Panc1 (cell line): Measurements from ENCODE around the gene SPRR5. TPM values are rescaled to one million over a fixed set of nuclear protein-coding genes. Genes with fewer than 3 reads are reported as not detected.

Experiments
- ATAC-seq: fragments of 200-7000 bp; cut with Tn5 transposase; 2 replicates; pipeline ENCODE4 v1.9.1; 2020; ENCODE audit warnings: mild to moderate bottlenecking, moderate library complexity
- BruUV-seq: library from RNA; stranded (reverse); fragments of 400-500 nt; replicated peaks from 2 replicates; lab custom pipeline; 2021; lab: Mats Ljungman, UMichigan
- CTCF ChIA-PET: fragments of 300-600 bp; sonication (Branson Sonifier 250); formaldehyde crosslinking; loops from one replicate; lab custom pipeline; 2022; ENCODE audit warnings: antibody characterized with exemption; lab: Charles Lee
- POLR2A ChIA-PET: fragments of 300-600 bp; sonication (Branson Sonifier 250); formaldehyde crosslinking; loops from one replicate; lab custom pipeline; 2022; ENCODE audit warnings: antibody characterized with exemption; lab: Charles Lee
- DNase-seq: peaks from one replicate; pipeline ENCODE4 v3.0.0-alpha.2; 2010; ENCODE audit warnings: low read depth, low spot score
- H3K27ac ChIP-seq: 2 replicates; pipeline ENCODE4 v1.5.1; 2011; ENCODE audit warnings: mild to moderate bottlenecking, low read length, inconsistent platforms
- H3K27me3 ChIP-seq: fragments of 200-500 bp; sonication (Bioruptor generic); 2 replicates; pipeline ENCODE4 v1.6.0; 2014; ENCODE audit warnings: low read length, inconsistent platforms; ENCODE audit not compliant: control insufficient read depth, insufficient read depth
- H3K36me3 ChIP-seq: fragments of 200-500 bp; sonication (Bioruptor generic); 2 replicates; pipeline ENCODE4 v1.5.1; 2014; ENCODE audit warnings: inconsistent platforms, mild to moderate bottlenecking, low read length, moderate library complexity; ENCODE audit not compliant: control insufficient read depth, insufficient read depth
- H3K4me1 ChIP-seq: 2 replicates; pipeline ENCODE4 v1.5.1; 2011; ENCODE audit warnings: inconsistent platforms, mild to moderate bottlenecking, low read length, moderate library complexity; ENCODE audit not compliant: control insufficient read depth, insufficient read depth
- H3K4me3 ChIP-seq, 2 experiments: 2 replicates each; pipeline ENCODE4 v1.5.1; 2011 to 2012; ENCODE audit warnings: low read depth in 2 of 2, low read length in 2 of 2, mild to moderate bottlenecking in 2 of 2, inconsistent platforms in 1 of 2, moderate library complexity in 1 of 2
- H3K9me3 ChIP-seq: fragments of 200-500 bp; sonication (Bioruptor generic); 2 replicates; pipeline ENCODE4 v1.5.1; 2014; ENCODE audit warnings: low read depth, mild to moderate bottlenecking, inconsistent platforms, low read length, moderate library complexity; ENCODE audit not compliant: control insufficient read depth, insufficient read depth
- POLR2AphosphoS5 ChIP-seq: IDR thresholded peaks from 2 replicates; pipeline ENCODE4 v1.6.1; 2012; ENCODE audit warnings: mild to moderate bottlenecking, low read depth, low read length, moderate library complexity
- SIN3A ChIP-seq: IDR thresholded peaks from 2 replicates; pipeline ENCODE4 v1.6.1; 2012; ENCODE audit warnings: low read depth, mild to moderate bottlenecking, low read length, moderate library complexity, borderline replicate concordance; ENCODE audit not compliant: insufficient read depth
- TCF7L2 ChIP-seq: IDR thresholded peaks from 2 replicates; pipeline ENCODE4 v1.6.1; 2011; ENCODE audit warnings: mild to moderate bottlenecking, low read depth, low read length, inconsistent platforms
- in situ Hi-C: cut with HindIII; loops from 2 replicates; pipeline ENCODE4 v1.10.0; 2016; ENCODE audit warnings: low sequenced_read_pairs, low pct_unique_long_range_greater_than_20kb
- intact Hi-C: fragments of 100-400 bp; cut with micrococcal nuclease; formaldehyde crosslinking; loops from one replicate; pipeline ENCODE4 v1.10.0; 2022; ENCODE audit not compliant: unreplicated experiment
- total RNA-seq: library from RNA; stranded (reverse); gene quantifications from one replicate; pipeline ENCODE4 v1.2.1, GENCODE V29; 2021; ENCODE audit not compliant: unreplicated experiment
- TF ChIP-seq, protein P1 (sequence below): fragments of 450-650 bp; IDR thresholded peaks from 2 replicates; pipeline ENCODE4 v1.5.1; 2017; ENCODE audit warnings: mild to moderate bottlenecking
- TF ChIP-seq, protein P2 (sequence below), 2 experiments: IDR thresholded peaks; 2 replicates each; pipeline ENCODE4 v1.6.1; 2011 to 2012; ENCODE audit warnings: low read depth in 2 of 2, control low read depth in 1 of 2, low read length in 1 of 2, mild to moderate bottlenecking in 1 of 2, moderate library complexity in 1 of 2; ENCODE audit not compliant: insufficient read depth in 1 of 2

The SPRR5 gene
- total RNA-seq, 1 experiment from 2014 or later, result not detected

DNA sequence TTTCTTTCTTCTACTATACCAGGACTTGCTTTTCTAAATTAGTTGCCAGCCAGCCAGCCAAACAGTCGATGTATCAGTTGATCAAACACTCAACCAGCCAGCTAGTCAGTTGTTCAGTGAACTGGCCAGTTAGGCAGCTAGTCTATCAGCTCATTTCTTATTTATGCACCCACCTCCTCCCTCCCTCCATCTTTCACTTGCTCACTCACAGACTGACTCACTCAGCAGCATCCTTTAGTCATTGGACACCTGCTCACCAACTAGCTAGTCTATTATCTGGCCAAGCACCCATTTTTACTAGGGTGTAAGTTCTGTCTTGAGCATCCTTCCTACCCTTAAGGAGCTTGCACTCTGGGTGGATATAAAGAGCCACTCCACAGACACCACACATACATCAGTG lies 17.5 kb downstream of the SPRR5 start:
- no peak overlapping the region for H3K4me3 ChIP-seq
- H3K36me3 ChIP-seq, result no peaks in the 10 kb centered on the region
- no peaks in the 10 kb centered on the region for H3K9me3 ChIP-seq
- no peak overlapping the region for H3K27ac ChIP-seq
- H3K4me1 ChIP-seq, result no peaks in the 10 kb centered on the region
- no peaks in the 10 kb centered on the region; the same call in 1 of the 2 replicates for H3K27me3 ChIP-seq
- DNase-seq (no peak), ATAC-seq (no peak)
- BruUV-seq, result no TSS peak
- TF ChIP-seq, protein P1, sequence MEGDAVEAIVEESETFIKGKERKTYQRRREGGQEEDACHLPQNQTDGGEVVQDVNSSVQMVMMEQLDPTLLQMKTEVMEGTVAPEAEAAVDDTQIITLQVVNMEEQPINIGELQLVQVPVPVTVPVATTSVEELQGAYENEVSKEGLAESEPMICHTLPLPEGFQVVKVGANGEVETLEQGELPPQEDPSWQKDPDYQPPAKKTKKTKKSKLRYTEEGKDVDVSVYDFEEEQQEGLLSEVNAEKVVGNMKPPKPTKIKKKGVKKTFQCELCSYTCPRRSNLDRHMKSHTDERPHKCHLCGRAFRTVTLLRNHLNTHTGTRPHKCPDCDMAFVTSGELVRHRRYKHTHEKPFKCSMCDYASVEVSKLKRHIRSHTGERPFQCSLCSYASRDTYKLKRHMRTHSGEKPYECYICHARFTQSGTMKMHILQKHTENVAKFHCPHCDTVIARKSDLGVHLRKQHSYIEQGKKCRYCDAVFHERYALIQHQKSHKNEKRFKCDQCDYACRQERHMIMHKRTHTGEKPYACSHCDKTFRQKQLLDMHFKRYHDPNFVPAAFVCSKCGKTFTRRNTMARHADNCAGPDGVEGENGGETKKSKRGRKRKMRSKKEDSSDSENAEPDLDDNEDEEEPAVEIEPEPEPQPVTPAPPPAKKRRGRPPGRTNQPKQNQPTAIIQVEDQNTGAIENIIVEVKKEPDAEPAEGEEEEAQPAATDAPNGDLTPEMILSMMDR, result no peak
- TF ChIP-seq SIN3A (no peak), POLR2AphosphoS5 (no peak), TCF7L2 (no peak)
- TF ChIP-seq, protein P2, sequence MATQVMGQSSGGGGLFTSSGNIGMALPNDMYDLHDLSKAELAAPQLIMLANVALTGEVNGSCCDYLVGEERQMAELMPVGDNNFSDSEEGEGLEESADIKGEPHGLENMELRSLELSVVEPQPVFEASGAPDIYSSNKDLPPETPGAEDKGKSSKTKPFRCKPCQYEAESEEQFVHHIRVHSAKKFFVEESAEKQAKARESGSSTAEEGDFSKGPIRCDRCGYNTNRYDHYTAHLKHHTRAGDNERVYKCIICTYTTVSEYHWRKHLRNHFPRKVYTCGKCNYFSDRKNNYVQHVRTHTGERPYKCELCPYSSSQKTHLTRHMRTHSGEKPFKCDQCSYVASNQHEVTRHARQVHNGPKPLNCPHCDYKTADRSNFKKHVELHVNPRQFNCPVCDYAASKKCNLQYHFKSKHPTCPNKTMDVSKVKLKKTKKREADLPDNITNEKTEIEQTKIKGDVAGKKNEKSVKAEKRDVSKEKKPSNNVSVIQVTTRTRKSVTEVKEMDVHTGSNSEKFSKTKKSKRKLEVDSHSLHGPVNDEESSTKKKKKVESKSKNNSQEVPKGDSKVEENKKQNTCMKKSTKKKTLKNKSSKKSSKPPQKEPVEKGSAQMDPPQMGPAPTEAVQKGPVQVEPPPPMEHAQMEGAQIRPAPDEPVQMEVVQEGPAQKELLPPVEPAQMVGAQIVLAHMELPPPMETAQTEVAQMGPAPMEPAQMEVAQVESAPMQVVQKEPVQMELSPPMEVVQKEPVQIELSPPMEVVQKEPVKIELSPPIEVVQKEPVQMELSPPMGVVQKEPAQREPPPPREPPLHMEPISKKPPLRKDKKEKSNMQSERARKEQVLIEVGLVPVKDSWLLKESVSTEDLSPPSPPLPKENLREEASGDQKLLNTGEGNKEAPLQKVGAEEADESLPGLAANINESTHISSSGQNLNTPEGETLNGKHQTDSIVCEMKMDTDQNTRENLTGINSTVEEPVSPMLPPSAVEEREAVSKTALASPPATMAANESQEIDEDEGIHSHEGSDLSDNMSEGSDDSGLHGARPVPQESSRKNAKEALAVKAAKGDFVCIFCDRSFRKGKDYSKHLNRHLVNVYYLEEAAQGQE (IDR thresholded peaks at IDR 0.05; ENCODE audit: insufficient read depth in 1 of 2, low read depth in 2 of 2, low read length in 1 of 2), result no peak
- ChIA-PET POLR2A (interaction anchor here (0.6 kb wide), 1 partner anchor 950 kb away, joined by 5 read pairs; no protein-coding TSS in a partner anchor), CTCF (no interaction called here)
- intact Hi-C loops (no loop called here), in situ Hi-C loops (no loop called here)

DNA sequence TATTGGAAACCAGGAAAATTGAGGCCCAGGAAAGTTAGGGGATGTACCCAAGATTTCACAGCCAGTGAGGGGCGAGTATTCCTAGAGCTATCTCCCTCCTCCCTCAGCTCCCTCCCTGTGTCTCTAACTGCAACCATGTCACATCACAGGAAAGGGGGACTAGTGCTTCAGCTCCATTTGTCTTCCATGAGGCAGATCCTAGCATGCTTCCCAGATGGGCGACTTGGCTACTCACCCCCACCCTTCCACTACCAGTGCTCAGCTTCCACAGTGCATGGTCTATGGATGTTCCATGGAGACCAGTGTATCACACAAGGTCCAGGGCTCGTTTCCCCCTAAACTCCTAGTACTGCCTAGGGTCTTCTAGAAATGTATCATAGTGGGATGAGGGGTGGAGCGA lies 18.8 kb downstream of the SPRR5 start:
- Histone ChIP-seq H3K27me3 (no peaks in the 10 kb centered on the region; the same call in 1 of the 2 replicates), H3K4me1 (no peaks in the 10 kb centered on the region), H3K36me3 (no peaks in the 10 kb centered on the region), H3K4me3 (no peak overlapping the region), H3K9me3 (no peaks in the 10 kb centered on the region), H3K27ac (no peak overlapping the region)
- intact Hi-C loops (no loop called here), in situ Hi-C loops (no loop called here)
- no TSS peak for BruUV-seq
- DNase-seq, result no peak
- CTCF ChIA-PET, result no interaction called here
- TF ChIP-seq SIN3A (no peak), TCF7L2 (no peak), POLR2AphosphoS5 (no peak)
- TF ChIP-seq, protein P2 (IDR thresholded peaks at IDR 0.05; ENCODE audit: insufficient read depth in 1 of 2, low read depth in 2 of 2, low read length in 1 of 2), result no peak
- TF ChIP-seq, protein P1, result no peak
- no peak for ATAC-seq
- POLR2A ChIA-PET, result no interaction called here
